HG03103 (cell line): ENCODE data around the gene RFPL2.
"Not testable (repeated sequence)": the region's sequence is repeated elsewhere in the genome, so short reads cannot be mapped to it uniquely, and the experiment has no call there.

Experiments
- ATAC-seq: cut with Tn5 transposase; IDR thresholded peaks from one replicate; pipeline ENCODE4 v1.9.1; 2021; ENCODE audit warnings: low read depth; ENCODE audit not compliant: unreplicated experiment

The RFPL2 gene

GRCh38 chr22:32175683-32176644 lies 28.9 kb downstream of the RFPL2 start:
- no peak for ATAC-seq

DNA sequence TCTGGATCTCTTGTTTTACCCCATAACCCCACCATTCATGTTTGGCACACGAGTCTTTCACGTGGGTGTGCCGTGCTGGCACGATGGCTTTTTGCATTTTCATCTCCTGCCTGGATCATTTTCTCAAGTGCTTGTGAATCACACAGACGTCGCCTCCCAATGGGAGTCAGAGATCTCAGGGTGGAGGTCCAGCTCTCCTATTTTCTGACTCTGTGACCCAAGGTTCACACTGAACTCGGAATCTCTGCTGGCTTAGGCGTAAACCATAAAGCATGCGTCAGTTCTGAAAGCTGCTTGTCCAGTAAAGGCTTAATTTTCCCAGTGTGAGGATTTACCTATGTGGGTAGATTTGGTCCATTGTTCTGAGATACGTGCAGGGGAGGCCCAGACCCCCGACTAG lies 29.8 kb downstream of the RFPL2 start:
- no peak for ATAC-seq

DNA sequence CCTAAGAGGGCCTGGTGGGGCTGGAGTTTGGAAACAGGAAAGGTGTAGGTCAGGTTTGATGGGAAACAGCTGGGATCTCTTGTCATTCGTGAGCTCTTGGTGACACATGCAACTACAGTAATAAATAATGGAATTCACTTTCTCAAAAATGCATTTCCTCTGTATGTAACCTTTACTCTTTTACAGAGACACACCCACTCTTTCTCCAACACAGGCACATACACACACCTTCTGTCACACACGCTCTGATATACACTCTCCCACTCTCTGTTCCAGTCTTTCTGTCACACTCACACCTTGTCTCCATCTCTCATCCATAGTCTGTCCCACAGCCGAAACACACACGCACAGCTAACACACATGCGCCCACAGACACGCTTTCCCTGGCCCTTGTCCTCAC lies 39.2 kb downstream of the RFPL2 start:
- no peak for ATAC-seq

DNA sequence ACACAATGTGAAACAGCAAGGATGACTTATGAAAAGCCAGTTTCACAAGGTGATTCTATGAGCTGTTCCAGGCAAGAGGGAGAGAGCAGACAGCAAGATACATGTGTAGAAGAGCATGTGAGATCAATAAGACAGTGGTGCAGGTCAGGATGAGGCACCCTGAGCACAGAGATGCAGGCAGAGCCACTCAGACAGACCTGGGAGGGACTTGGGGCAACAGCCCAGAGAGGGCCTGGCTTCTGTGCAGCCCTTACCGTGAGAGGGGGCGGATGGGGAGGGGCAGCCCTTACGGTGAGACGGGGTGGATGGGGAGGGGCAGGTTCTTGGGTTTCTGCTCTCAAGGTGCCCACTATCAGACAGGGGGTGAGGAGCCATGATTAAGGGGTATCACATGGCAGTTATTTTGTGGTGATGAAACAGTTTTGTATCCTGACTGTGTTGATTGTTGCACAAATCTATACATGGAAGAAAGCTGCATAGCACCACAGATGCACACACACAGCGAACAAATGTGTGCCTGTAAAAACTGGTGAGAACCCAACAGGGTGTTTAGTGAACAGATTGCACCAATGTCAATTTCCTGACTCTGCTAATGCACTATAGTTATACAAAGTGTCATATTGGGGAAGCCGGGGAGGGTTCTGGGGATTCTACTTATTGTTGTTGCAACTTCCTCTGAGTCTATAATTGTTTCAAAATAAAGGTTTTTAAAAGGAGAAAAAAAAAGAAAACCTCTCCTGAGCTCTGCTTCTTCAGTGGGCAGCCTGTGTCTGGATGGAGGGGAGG lies 40.6 kb downstream of the RFPL2 start:
- no peak for ATAC-seq

GRCh38 chr22:32160411-32160810 lies 44.5 kb downstream of the RFPL2 start:
- not testable (repeated sequence) for ATAC-seq

DNA sequence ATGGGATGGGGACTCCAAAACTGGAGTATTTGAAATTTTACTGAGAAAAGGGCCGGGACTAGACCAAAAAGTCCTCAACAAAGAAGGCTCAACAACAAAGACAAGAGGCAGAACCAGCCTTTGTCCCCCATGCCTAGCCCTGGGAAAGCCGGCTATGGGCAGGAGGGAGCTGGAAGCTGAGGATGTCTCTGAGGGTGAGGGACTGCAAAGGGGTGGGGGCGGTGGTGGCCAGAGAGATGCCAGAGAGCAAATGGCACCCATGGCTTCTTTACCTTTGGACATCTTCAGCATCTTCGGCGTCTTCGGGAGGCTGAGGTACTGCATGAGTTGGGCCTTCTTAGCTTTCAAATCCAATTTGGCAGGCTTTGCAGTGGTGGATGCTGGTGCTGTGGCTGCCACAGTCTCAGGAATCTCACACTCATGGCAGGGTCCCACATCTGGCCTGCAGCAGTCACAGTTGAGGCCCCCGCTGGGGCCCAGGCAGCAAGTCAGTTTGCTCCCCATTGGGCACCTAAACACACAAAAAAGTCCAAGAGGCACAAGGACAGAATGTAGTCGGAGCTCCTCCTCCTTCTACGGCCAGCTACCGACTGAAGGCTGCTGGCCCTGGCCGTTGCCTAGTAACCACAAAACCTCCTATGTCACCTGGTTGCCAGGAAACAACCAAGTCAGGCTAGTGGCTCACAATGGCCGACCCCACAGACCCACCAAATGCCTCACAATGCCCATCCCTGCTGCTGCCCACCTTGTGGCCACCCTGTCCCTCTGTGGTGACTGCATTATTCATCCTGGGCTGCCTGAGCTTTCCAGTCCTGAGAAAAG lies 46.0 kb downstream of the RFPL2 start, which contains the start of gene C22orf42:
TSS of gene C22orf42 (minus strand) at position 592 of the 822 bp plus-strand sequence. CDS start at position 504, 88 bp downstream.
- ATAC-seq = no peak

GRCh38 chr22:32157632-32158031 lies 47.2 kb downstream of the RFPL2 start:
- ATAC-seq = not testable (repeated sequence)

GRCh38 chr22:32154727-32155126 lies 50.1 kb downstream of the RFPL2 start:
- not testable (repeated sequence) for ATAC-seq

DNA sequence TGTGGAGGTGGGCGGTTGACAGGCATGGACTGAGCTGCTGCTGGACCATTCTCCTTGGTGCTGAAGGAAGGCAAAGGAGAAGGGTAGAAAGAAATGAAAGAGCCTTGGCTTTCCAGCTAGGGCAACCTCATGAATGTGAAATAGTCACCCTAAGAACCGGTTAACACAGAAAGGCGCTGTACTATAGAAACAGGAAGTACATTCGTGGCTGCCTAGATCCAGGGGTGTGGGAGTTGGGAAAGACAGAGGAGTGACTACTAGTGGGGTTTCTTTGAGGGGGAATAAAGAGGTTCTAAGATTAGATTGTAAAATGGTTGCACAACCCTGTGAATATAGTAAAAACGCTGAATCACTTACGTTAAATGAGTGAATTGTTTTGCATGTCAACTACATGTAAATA lies 53.2 kb downstream of the RFPL2 start:
- ATAC-seq = not testable (repeated sequence)

GRCh38 chr22:32150647-32151046 lies 54.2 kb downstream of the RFPL2 start:
- ATAC-seq = not testable (repeated sequence)

- not testable (repeated sequence) for ATAC-seq
Observed at GRCh38 chr22:32148372-32148771, 56.5 kb downstream of the RFPL2 start.

DNA sequence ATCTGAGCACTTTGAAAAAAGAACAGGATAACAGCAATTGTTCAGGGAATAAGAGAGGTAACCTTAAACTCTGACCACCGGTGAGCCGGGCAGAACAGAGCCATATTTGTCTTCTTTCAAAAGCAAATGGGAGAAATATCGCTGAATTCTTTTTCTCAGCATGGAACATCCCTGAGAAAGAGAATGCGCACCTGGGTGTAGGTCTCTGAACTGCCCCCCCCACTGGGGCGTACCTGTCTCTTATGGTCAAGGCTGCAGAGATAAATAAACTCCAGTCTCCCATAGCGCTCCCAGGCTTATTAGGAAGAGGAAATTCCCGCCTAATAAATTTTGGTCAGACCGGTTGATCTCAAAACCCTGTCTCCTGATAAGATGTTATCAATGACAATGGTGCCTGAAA lies 57.7 kb downstream of the RFPL2 start:
- not testable (repeated sequence) for ATAC-seq

- ATAC-seq = no peak
Observed at GRCh38 chr22:32144496-32145274, 60.2 kb downstream of the RFPL2 start.

DNA sequence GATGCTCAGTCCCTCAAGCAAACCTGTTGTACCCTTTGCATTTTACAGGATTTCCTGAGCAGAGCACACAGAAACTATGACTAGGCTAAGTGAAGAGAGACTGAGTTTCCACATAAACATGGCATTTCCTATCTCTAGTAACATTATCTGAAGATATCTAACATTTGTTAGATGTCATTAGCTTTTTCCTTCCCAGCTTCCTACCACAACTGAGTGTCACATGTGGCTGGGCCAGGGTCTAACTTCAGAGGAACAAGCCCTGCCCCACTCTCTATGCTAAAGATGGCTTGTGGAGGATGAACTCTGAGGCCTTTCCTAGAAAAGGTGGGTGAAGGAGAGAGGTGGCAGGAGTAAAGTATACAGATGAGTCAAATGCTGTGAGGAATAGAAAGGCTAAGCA lies 62.3 kb downstream of the RFPL2 start:
- no peak for ATAC-seq

DNA sequence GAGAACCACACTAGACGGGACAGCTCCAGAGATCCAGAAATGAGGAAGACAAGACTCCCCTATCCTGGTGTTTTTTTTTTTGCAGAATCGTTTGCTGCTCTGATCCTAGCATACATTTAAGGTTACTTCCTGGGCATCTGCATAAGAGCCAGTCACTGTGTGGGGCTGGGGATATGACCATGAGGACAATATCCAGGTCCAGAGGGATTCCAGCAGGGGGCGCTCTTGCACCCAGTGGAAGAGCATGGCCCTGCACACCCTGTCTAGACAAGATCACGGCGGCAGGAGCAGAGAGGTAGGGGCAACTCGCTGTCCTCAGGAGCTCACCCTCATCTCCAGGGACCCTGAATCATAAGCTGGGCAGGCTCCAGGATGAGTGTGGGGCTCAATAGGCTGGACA lies 64.2 kb downstream of the RFPL2 start:
- ATAC-seq = not testable (repeated sequence)
